T-helper 17 cell (primary cell): ENCODE data around the gene FREM3. TPM values are rescaled to one million over a fixed set of nuclear protein-coding genes. Genes with fewer than 3 reads are reported as not detected.

Experiments
- ATAC-seq: fragments of 150-1000 bp; cut with Tn5 transposase; 2 replicates; pipeline ENCODE4 v1.10.0; 2021; ENCODE audit warnings: mild to moderate bottlenecking, moderate library complexity
- DNase-seq, 3 donors: peaks; one replicate each; pipeline versions ENCODE4 v3.0.0 to v3.0.0-alpha.2; 2020 to 2021
- H3K9me3 ChIP-seq: one replicate; pipeline ENCODE4 v1.7.0; 2013; ENCODE audit warnings: low read length, mild to moderate bottlenecking; ENCODE audit not compliant: control insufficient read depth, poor library complexity, severe bottlenecking
- H3K27ac Mint-ChIP-seq: one replicate; pipeline ENCODE4 v1.8.0; 2022; ENCODE audit warnings: mild to moderate bottlenecking, moderate library complexity, mixed read lengths
- H3K27me3 Mint-ChIP-seq: one replicate; pipeline ENCODE4 v1.8.0; 2022; ENCODE audit warnings: mixed read lengths
- H3K36me3 Mint-ChIP-seq: one replicate; pipeline ENCODE4 v1.8.0; 2022; ENCODE audit warnings: low read depth, mixed read lengths
- H3K4me1 Mint-ChIP-seq: one replicate; pipeline ENCODE4 v1.8.0; 2022; ENCODE audit warnings: mild to moderate bottlenecking, mixed read lengths
- H3K4me3 Mint-ChIP-seq: one replicate; pipeline ENCODE4 v1.8.0; 2022; ENCODE audit warnings: mild to moderate bottlenecking, moderate library complexity, mixed read lengths
- total RNA-seq, 4 donors: library from RNA in 2 of 4; stranded (reverse) in 2 of 4; gene quantifications; one replicate each; pipeline ENCODE4 v1.2.3 and lab custom pipeline; 2022 to 2026

Gene FREM3
- total RNA-seq, 2 donors from 2014 or later = 0.34 to 0.35 TPM

GRCh38 chr4:143642611-143643010 lies 57.9 kb downstream of the FREM3 start:
- ATAC-seq = no peak
- no peak overlapping the region for H3K27ac Mint-ChIP-seq
- H3K4me1 Mint-ChIP-seq = peaks cover 2% of the 10 kb centered on the region
- no peak overlapping the region for H3K4me3 Mint-ChIP-seq
- no peak for DNase-seq
- no peaks in the 10 kb centered on the region for H3K36me3 Mint-ChIP-seq
- H3K9me3 ChIP-seq = no peaks in the 10 kb centered on the region
- H3K27me3 Mint-ChIP-seq = no peaks in the 10 kb centered on the region

GRCh38 chr4:143641361-143641760 lies 59.1 kb downstream of the FREM3 start:
- DNase-seq (no peak), ATAC-seq (no peak)
- Mint-ChIP-seq H3K27me3 (no peaks in the 10 kb centered on the region), H3K4me3 (no peak overlapping the region), H3K36me3 (no peaks in the 10 kb centered on the region), H3K27ac (no peak overlapping the region), H3K4me1 (peaks cover 2% of the 10 kb centered on the region)
- H3K9me3 ChIP-seq = no peaks in the 10 kb centered on the region

GRCh38 chr4:143634763-143635162 lies 65.7 kb downstream of the FREM3 start:
- Mint-ChIP-seq H3K36me3 (no peaks in the 10 kb centered on the region), H3K4me1 (peaks cover 2% of the 10 kb centered on the region), H3K4me3 (no peak overlapping the region), H3K27ac (no peak overlapping the region), H3K27me3 (no peaks in the 10 kb centered on the region)
- no peaks in the 10 kb centered on the region for H3K9me3 ChIP-seq
- DNase-seq = no peak
- no peak for ATAC-seq

- DNase-seq = no peak
- Mint-ChIP-seq H3K4me3 (no peak overlapping the region), H3K27ac (no peak overlapping the region), H3K4me1 (peaks cover 2% of the 10 kb centered on the region), H3K36me3 (no peaks in the 10 kb centered on the region), H3K27me3 (no peaks in the 10 kb centered on the region)
- no peak for ATAC-seq
- no peaks in the 10 kb centered on the region for H3K9me3 ChIP-seq
Observed at GRCh38 chr4:143633833-143634232, 66.6 kb downstream of the FREM3 start.

- DNase-seq (no peak), ATAC-seq (no peak)
- H3K9me3 ChIP-seq = no peaks in the 10 kb centered on the region
- Mint-ChIP-seq H3K27ac (no peak overlapping the region), H3K36me3 (no peaks in the 10 kb centered on the region), H3K27me3 (no peaks in the 10 kb centered on the region), H3K4me1 (no peaks in the 10 kb centered on the region), H3K4me3 (no peak overlapping the region)
Observed at GRCh38 chr4:143626134-143626911, 74.2 kb downstream of the FREM3 start.

- no peaks in the 10 kb centered on the region for H3K9me3 ChIP-seq
- Mint-ChIP-seq H3K4me3 (no peak overlapping the region), H3K27me3 (no peaks in the 10 kb centered on the region), H3K27ac (no peak overlapping the region), H3K36me3 (no peaks in the 10 kb centered on the region), H3K4me1 (no peaks in the 10 kb centered on the region)
- DNase-seq (no peak), ATAC-seq (no peak)
Observed at GRCh38 chr4:143625632-143626031, 74.8 kb downstream of the FREM3 start.

- ATAC-seq (no peak), DNase-seq (no peak)
- no peak overlapping the region for H3K27ac Mint-ChIP-seq
- H3K36me3 Mint-ChIP-seq = no peaks in the 10 kb centered on the region
- no peak overlapping the region for H3K4me3 Mint-ChIP-seq
- H3K27me3 Mint-ChIP-seq = no peaks in the 10 kb centered on the region
- H3K4me1 Mint-ChIP-seq = peaks cover 2% of the 10 kb centered on the region
- no peaks in the 10 kb centered on the region for H3K9me3 ChIP-seq
Observed at GRCh38 chr4:143623896-143624295, 76.6 kb downstream of the FREM3 start.

GRCh38 chr4:143618811-143619210 lies 81.7 kb downstream of the FREM3 start:
- ATAC-seq = no peak
- no peak for DNase-seq
- H3K36me3 Mint-ChIP-seq = no peaks in the 10 kb centered on the region
- H3K4me3 Mint-ChIP-seq = no peak overlapping the region
- H3K27me3 Mint-ChIP-seq = no peaks in the 10 kb centered on the region
- H3K4me1 Mint-ChIP-seq = peaks cover 2% of the 10 kb centered on the region
- H3K9me3 ChIP-seq = peaks cover 2% of the 10 kb centered on the region
- no peak overlapping the region for H3K27ac Mint-ChIP-seq

- no peak overlapping the region for H3K27ac Mint-ChIP-seq
- ATAC-seq = no peak
- no peak overlapping the region for H3K4me3 Mint-ChIP-seq
- H3K36me3 Mint-ChIP-seq = no peaks in the 10 kb centered on the region
- H3K4me1 Mint-ChIP-seq = peaks cover 2% of the 10 kb centered on the region
- H3K9me3 ChIP-seq = peaks cover 2% of the 10 kb centered on the region
- H3K27me3 Mint-ChIP-seq = no peaks in the 10 kb centered on the region
- no peak for DNase-seq
Observed at GRCh38 chr4:143617994-143618679, 82.3 kb downstream of the FREM3 start.

GRCh38 chr4:143616771-143617170 lies 83.7 kb downstream of the FREM3 start:
- H3K4me1 Mint-ChIP-seq = peaks cover 2% of the 10 kb centered on the region
- H3K36me3 Mint-ChIP-seq = no peaks in the 10 kb centered on the region
- ATAC-seq = peak; percentile 49
- H3K27me3 Mint-ChIP-seq = no peaks in the 10 kb centered on the region
- H3K4me3 Mint-ChIP-seq = no peak overlapping the region
- H3K9me3 ChIP-seq = peaks cover 2% of the 10 kb centered on the region
- DNase-seq = no peak
- H3K27ac Mint-ChIP-seq = no peak overlapping the region

- Mint-ChIP-seq H3K27me3 (no peaks in the 10 kb centered on the region), H3K4me3 (no peak overlapping the region)
Observed at GRCh38 chr4:143609492-143609891, 91.0 kb downstream of the FREM3 start.

GRCh38 chr4:143606480-143606879 lies 94.0 kb downstream of the FREM3 start:
- Mint-ChIP-seq H3K4me1 (no peaks in the 10 kb centered on the region), H3K27me3 (no peaks in the 10 kb centered on the region), H3K4me3 (no peak overlapping the region), H3K36me3 (no peaks in the 10 kb centered on the region), H3K27ac (no peak overlapping the region)
- H3K9me3 ChIP-seq = no peaks in the 10 kb centered on the region
- ATAC-seq = no peak
- no peak for DNase-seq

More at GRCh38 chr4:143609492-143609891, 91.0 kb downstream of the FREM3 start:
- H3K27ac Mint-ChIP-seq = no peak overlapping the region
- no peaks in the 10 kb centered on the region for H3K36me3 Mint-ChIP-seq
- H3K9me3 ChIP-seq = no peaks in the 10 kb centered on the region
- no peak for ATAC-seq
- no peak for DNase-seq
- H3K4me1 Mint-ChIP-seq = no peaks in the 10 kb centered on the region

GRCh38 chr4:143599827-143600226 lies 100.6 kb downstream of the FREM3 start:
- Mint-ChIP-seq H3K27ac (no peak overlapping the region), H3K36me3 (peaks cover 4% of the 10 kb centered on the region), H3K4me1 (peaks cover 2% of the 10 kb centered on the region), H3K27me3 (no peaks in the 10 kb centered on the region), H3K4me3 (no peak overlapping the region)
- H3K9me3 ChIP-seq = no peaks in the 10 kb centered on the region
- ATAC-seq (no peak), DNase-seq (no peak)

GRCh38 chr4:143598816-143599215 lies 101.7 kb downstream of the FREM3 start:
- no peaks in the 10 kb centered on the region for H3K9me3 ChIP-seq
- no peaks in the 10 kb centered on the region for H3K27me3 Mint-ChIP-seq
- DNase-seq (no peak), ATAC-seq (no peak)
- H3K27ac Mint-ChIP-seq = no peak overlapping the region
- peaks cover 8% of the 10 kb centered on the region for H3K36me3 Mint-ChIP-seq
- H3K4me3 Mint-ChIP-seq = no peak overlapping the region
- peaks cover 2% of the 10 kb centered on the region for H3K4me1 Mint-ChIP-seq
